SK-N-SH (cell line): ENCODE data around the gene ATRN. TPM values are rescaled to one million over a fixed set of nuclear protein-coding genes. Genes with fewer than 3 reads are reported as not detected.

Experiments
- CTCF ChIA-PET: fragments of 300-600, 350-600 bp; formaldehyde crosslinking; extraction: SDS; loops from one replicate; lab custom pipeline; 2021; lab: Yijun Ruan, JAX
- POLR2A ChIA-PET: fragments of 350-600 bp; sonication (Branson Sonifier 250); formaldehyde crosslinking; extraction: SDS; loops from one replicate; lab custom pipeline; 2020; ENCODE audit warnings: antibody characterized with exemption, inconsistent platforms; lab: Yijun Ruan, JAX
- DNase-seq: peaks from one replicate; pipeline ENCODE4 v3.0.0; 2012
- H2AFZ ChIP-seq: fragments of 200-600 bp; sonication (generic); 2 replicates; pipeline ENCODE4 v1.8.1; 2016; ENCODE audit warnings: antibody characterized with exemption, mild to moderate bottlenecking, low read depth
- H3F3A ChIP-seq: fragments of 200-600 bp; sonication (generic); replicated peaks from 2 replicates; pipeline ENCODE3; 2016; ENCODE audit warnings: antibody characterized with exemption, mild to moderate bottlenecking; ENCODE audit not compliant: insufficient read depth
- H3K27ac ChIP-seq, 2 experiments: fragments of 200-500 bp in 1 of 2; fragments of 200-600 bp in 1 of 2; sonication (Bioruptor generic) in 1 of 2; sonication (generic), shearing (Covaris generic) in 1 of 2; 2 replicates each; pipeline versions ENCODE4 v1.5.1 to v1.6.1; 2014 to 2016; ENCODE audit warnings: low read depth in 2 of 2, inconsistent platforms in 1 of 2, low read length in 1 of 2, mild to moderate bottlenecking in 1 of 2, mixed read lengths in 1 of 2
- H3K27me3 ChIP-seq: fragments of 200-600 bp; sonication (generic), shearing (Covaris generic); 2 replicates; pipeline ENCODE4 v1.6.1; 2016; ENCODE audit warnings: mixed run types; ENCODE audit not compliant: insufficient read depth
- H3K36me3 ChIP-seq, 2 experiments: fragments of 200-500 bp in 1 of 2; fragments of 200-600 bp in 1 of 2; sonication (Bioruptor generic) in 1 of 2; sonication (generic) in 1 of 2; replicated peaks in 1 of 2; 2 replicates each; pipeline versions ENCODE3 to v1.5.1; 2014 to 2016; ENCODE audit warnings: low read length in 1 of 2, mild to moderate bottlenecking in 1 of 2; ENCODE audit not compliant: insufficient read depth in 2 of 2, control insufficient read depth in 1 of 2
- H3K4me1 ChIP-seq, 2 experiments: fragments of 200-500 bp in 1 of 2; fragments of 200-600 bp in 1 of 2; sonication (Bioruptor generic) in 1 of 2; sonication (generic), shearing (Covaris generic) in 1 of 2; 2 replicates each; pipeline versions ENCODE4 v1.5.1 to v1.6.1; 2014 to 2016; ENCODE audit warnings: low read depth in 1 of 2, low read length in 1 of 2, mixed run types in 1 of 2; ENCODE audit not compliant: insufficient read depth in 2 of 2, control insufficient read depth in 1 of 2
- H3K4me2 ChIP-seq: fragments of 200-600 bp; sonication (generic), shearing (Covaris generic); 2 replicates; pipeline ENCODE4 v1.6.1; 2017; ENCODE audit warnings: mixed run types
- H3K4me3 ChIP-seq, 2 experiments: fragments of 200-500 bp in 1 of 2; fragments of 200-600 bp in 1 of 2; sonication (Bioruptor generic) in 1 of 2; sonication (generic), shearing (Covaris generic) in 1 of 2; 2 replicates each; pipeline versions ENCODE4 v1.5.1 to v1.8.1; 2014 to 2016; ENCODE audit warnings: low read depth in 2 of 2, inconsistent platforms in 1 of 2, low read length in 1 of 2, mild to moderate bottlenecking in 1 of 2, mixed read lengths in 1 of 2, moderate library complexity in 1 of 2
- H3K79me2 ChIP-seq: fragments of 200-600 bp; sonication (generic); 2 replicates; pipeline ENCODE4 v1.8.1; 2017; ENCODE audit warnings: mild to moderate bottlenecking; ENCODE audit not compliant: insufficient read depth
- H3K9ac ChIP-seq: fragments of 200-600 bp; sonication (generic); 2 replicates; pipeline ENCODE4 v1.6.1; 2017; ENCODE audit warnings: mixed run types
- H3K9me2 ChIP-seq: fragments of 200-600 bp; sonication (generic); 2 replicates; pipeline ENCODE4 v1.6.1; 2017; ENCODE audit warnings: mixed run types
- H3K9me3 ChIP-seq: fragments of 200-600 bp; sonication (generic); 2 replicates; pipeline ENCODE4 v1.6.1; 2017; ENCODE audit warnings: mixed run types, mild to moderate bottlenecking, moderate library complexity
- H4K20me1 ChIP-seq: fragments of 200-600 bp; sonication (generic); 2 replicates; pipeline ENCODE4 v1.6.1; 2017; ENCODE audit warnings: mild to moderate bottlenecking, mixed run types; ENCODE audit not compliant: insufficient read depth
- CHD2 ChIP-seq: fragments of 150-350 bp; IDR thresholded peaks from 2 replicates; pipeline ENCODE4 v1.6.1; 2018; ENCODE audit warnings: low read length; ENCODE audit not compliant: partially characterized antibody
- ELF1 ChIP-seq: IDR thresholded peaks from 2 replicates; pipeline ENCODE4 v1.4.0; 2012
- EP300 ChIP-seq, 2 experiments: IDR thresholded peaks; 2 replicates each; pipeline versions ENCODE4 v1.4.0 to v1.6.1; 2012; ENCODE audit warnings: borderline replicate concordance in 1 of 2, low read depth in 1 of 2, low read length in 1 of 2
- FOSL2 ChIP-seq: IDR thresholded peaks from 2 replicates; pipeline ENCODE4 v1.4.0; 2012; ENCODE audit warnings: low read depth, mild to moderate bottlenecking, moderate library complexity, borderline replicate concordance
- FOXJ3 ChIP-seq: sonication (generic); formaldehyde crosslinking; IDR thresholded peaks from 2 replicates; pipeline ENCODE4 v1.5.1; 2020; ENCODE audit warnings: mild to moderate bottlenecking, missing genetic modification reagents
- FOXM1 ChIP-seq: IDR thresholded peaks from 2 replicates; pipeline ENCODE4 v1.4.0; 2012; ENCODE audit warnings: low read depth, mild to moderate bottlenecking
- GABPA ChIP-seq: IDR thresholded peaks from 2 replicates; pipeline ENCODE4 v1.4.0; 2012; ENCODE audit warnings: low read depth, mild to moderate bottlenecking
- GATA2 ChIP-seq: sonication (generic); formaldehyde crosslinking; IDR thresholded peaks from 2 replicates; pipeline ENCODE4 v1.5.0; 2020; ENCODE audit warnings: mild to moderate bottlenecking, missing genetic modification reagents
- JUND ChIP-seq: IDR thresholded peaks from 2 replicates; pipeline ENCODE4 v1.4.0; 2012
- NRF1 ChIP-seq: IDR thresholded peaks from 2 replicates; pipeline ENCODE4 v1.6.1; 2012; ENCODE audit warnings: low read depth, mild to moderate bottlenecking, low read length
- RAD21 ChIP-seq: IDR thresholded peaks from 2 replicates; pipeline ENCODE4 v1.6.1; 2012; ENCODE audit warnings: mild to moderate bottlenecking, low read length
- RCOR1 ChIP-seq: fragments of 150-350 bp; IDR thresholded peaks from 2 replicates; pipeline ENCODE4 v1.6.1; 2017; ENCODE audit warnings: antibody characterized with exemption, low read length
- RXRA ChIP-seq: IDR thresholded peaks from 2 replicates; pipeline ENCODE4 v1.4.0; 2012; ENCODE audit warnings: low read depth, mild to moderate bottlenecking, borderline replicate concordance
- SIN3A ChIP-seq: IDR thresholded peaks from 2 replicates; pipeline ENCODE4 v1.6.1; 2012; ENCODE audit warnings: low read depth, mild to moderate bottlenecking, low read length, moderate library complexity, borderline replicate concordance
- TAF1 ChIP-seq: IDR thresholded peaks from 2 replicates; pipeline ENCODE4 v1.6.1; 2012; ENCODE audit warnings: low read depth, mild to moderate bottlenecking, low read length, moderate library complexity, borderline replicate concordance
- TEAD4 ChIP-seq: IDR thresholded peaks from 2 replicates; pipeline ENCODE4 v1.4.0; 2012; ENCODE audit warnings: mild to moderate bottlenecking, borderline replicate concordance; ENCODE audit not compliant: insufficient read depth
- WGBS: methylation state at CpG from one replicate; pipeline ENCODE4 v1.1.6; 2017; ENCODE audit warnings: low lambda C conversion rate; 5-methylcytosine and 5-hydroxymethylcytosine counted together
- polyA plus RNA-seq, 3 experiments: library from polyadenylated mRNA; depleted of rRNA; stranded (reverse); fragments of >200 nt; gene quantifications; 2 replicates each; pipeline ENCODE4 v1.2.3, GENCODE V29; 2012
- TF ChIP-seq, protein P1 (sequence below): IDR thresholded peaks from 2 replicates; pipeline ENCODE4 v1.4.0; 2012; ENCODE audit warnings: low read depth
- TF ChIP-seq, protein P2 (sequence below): IDR thresholded peaks from 2 replicates; pipeline ENCODE4 v1.4.0; 2012; ENCODE audit warnings: low read depth, borderline replicate concordance
- TF ChIP-seq, protein P3 (sequence below): fragments of 150-350 bp; IDR thresholded peaks from 2 replicates; pipeline ENCODE4 v1.6.1; 2016; ENCODE audit warnings: mild to moderate bottlenecking, low read depth, low read length
- TF ChIP-seq, protein P4 (sequence below): fragments of 200-600 bp; sonication (generic); IDR thresholded peaks from 2 replicates; pipeline ENCODE4 v1.6.1; 2017; ENCODE audit warnings: antibody characterized with exemption, mild to moderate bottlenecking, moderate library complexity

ATRN gene
- polyA plus RNA-seq, 1 of the 3 experiments (the other 2 are of a cell fraction): 33.8 TPM

DNA sequence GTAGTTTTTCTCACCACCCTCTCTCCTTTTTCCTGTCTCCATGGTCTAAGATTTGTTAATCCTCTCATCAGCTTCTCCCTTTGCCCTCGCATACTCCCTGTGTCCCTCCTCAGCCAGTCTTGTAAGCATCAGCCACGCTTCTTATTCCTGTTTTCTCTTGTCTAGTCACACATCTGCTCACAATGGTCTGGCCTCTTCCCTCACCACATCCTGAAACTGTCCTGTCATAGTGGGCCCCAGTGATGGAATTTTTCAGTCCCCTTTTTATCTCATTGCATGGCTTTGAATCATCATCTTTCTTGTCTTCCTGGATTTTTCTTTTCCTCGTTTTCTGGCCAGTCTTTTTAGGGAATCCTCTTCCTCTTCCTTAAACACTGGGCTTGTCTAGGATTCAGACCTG lies 135.2 kb downstream of the ATRN start:
- no peaks in the 10 kb centered on the region for H3K9me2 ChIP-seq
- no peaks in the 10 kb centered on the region for H3F3A ChIP-seq
- H3K27me3 ChIP-seq: no peaks in the 10 kb centered on the region
- H3K36me3 ChIP-seq: peaks cover 10 to 34% of the 10 kb centered on the region in 2 experiments
- H2AFZ ChIP-seq: no peak overlapping the region
- H4K20me1 ChIP-seq: no peaks in the 10 kb centered on the region
- no peaks in the 10 kb centered on the region for H3K4me1 ChIP-seq
- no peak overlapping the region for H3K4me2 ChIP-seq
- CTCF ChIA-PET: no interaction called here
- no peak for DNase-seq
- H3K27ac ChIP-seq: no peak overlapping the region; a peak in 1 of 4 replicates
- WGBS: 67% methylated on average over 3 of the region's 3 CpGs
- POLR2A ChIA-PET: no interaction called here
- H3K9me3 ChIP-seq: no peaks in the 10 kb centered on the region
- no peak for TF ChIP-seq TAF1
- TF ChIP-seq NRF1: no peak
- no peak for TF ChIP-seq CHD2
- TF ChIP-seq FOXM1: no peak
- no peak for TF ChIP-seq ELF1
- TF ChIP-seq RAD21: no peak
- TF ChIP-seq EP300 (IDR thresholded peaks at IDR 0.05; ENCODE audit: borderline replicate concordance in 1 of 2, low read depth in 1 of 2, low read length in 1 of 2): no peak
- TF ChIP-seq, protein P1, sequence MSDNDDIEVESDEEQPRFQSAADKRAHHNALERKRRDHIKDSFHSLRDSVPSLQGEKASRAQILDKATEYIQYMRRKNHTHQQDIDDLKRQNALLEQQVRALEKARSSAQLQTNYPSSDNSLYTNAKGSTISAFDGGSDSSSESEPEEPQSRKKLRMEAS: no peak
- no peak for TF ChIP-seq RCOR1
- TF ChIP-seq RXRA: no peak
- TF ChIP-seq GABPA: no peak
- no peak for TF ChIP-seq SIN3A
- TF ChIP-seq, protein P2, sequence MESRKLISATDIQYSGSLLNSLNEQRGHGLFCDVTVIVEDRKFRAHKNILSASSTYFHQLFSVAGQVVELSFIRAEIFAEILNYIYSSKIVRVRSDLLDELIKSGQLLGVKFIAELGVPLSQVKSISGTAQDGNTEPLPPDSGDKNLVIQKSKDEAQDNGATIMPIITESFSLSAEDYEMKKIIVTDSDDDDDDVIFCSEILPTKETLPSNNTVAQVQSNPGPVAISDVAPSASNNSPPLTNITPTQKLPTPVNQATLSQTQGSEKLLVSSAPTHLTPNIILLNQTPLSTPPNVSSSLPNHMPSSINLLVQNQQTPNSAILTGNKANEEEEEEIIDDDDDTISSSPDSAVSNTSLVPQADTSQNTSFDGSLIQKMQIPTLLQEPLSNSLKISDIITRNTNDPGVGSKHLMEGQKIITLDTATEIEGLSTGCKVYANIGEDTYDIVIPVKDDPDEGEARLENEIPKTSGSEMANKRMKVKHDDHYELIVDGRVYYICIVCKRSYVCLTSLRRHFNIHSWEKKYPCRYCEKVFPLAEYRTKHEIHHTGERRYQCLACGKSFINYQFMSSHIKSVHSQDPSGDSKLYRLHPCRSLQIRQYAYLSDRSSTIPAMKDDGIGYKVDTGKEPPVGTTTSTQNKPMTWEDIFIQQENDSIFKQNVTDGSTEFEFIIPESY: no peak
- no peak for TF ChIP-seq FOXJ3 (CRISPR knock-in tag)
- TF ChIP-seq FOSL2: no peak
- TF ChIP-seq JUND: no peak
- TF ChIP-seq GATA2: no peak
- TF ChIP-seq, protein P3, sequence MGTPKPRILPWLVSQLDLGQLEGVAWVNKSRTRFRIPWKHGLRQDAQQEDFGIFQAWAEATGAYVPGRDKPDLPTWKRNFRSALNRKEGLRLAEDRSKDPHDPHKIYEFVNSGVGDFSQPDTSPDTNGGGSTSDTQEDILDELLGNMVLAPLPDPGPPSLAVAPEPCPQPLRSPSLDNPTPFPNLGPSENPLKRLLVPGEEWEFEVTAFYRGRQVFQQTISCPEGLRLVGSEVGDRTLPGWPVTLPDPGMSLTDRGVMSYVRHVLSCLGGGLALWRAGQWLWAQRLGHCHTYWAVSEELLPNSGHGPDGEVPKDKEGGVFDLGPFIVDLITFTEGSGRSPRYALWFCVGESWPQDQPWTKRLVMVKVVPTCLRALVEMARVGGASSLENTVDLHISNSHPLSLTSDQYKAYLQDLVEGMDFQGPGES: no peak
- no peak for TF ChIP-seq TEAD4
- TF ChIP-seq, protein P4, sequence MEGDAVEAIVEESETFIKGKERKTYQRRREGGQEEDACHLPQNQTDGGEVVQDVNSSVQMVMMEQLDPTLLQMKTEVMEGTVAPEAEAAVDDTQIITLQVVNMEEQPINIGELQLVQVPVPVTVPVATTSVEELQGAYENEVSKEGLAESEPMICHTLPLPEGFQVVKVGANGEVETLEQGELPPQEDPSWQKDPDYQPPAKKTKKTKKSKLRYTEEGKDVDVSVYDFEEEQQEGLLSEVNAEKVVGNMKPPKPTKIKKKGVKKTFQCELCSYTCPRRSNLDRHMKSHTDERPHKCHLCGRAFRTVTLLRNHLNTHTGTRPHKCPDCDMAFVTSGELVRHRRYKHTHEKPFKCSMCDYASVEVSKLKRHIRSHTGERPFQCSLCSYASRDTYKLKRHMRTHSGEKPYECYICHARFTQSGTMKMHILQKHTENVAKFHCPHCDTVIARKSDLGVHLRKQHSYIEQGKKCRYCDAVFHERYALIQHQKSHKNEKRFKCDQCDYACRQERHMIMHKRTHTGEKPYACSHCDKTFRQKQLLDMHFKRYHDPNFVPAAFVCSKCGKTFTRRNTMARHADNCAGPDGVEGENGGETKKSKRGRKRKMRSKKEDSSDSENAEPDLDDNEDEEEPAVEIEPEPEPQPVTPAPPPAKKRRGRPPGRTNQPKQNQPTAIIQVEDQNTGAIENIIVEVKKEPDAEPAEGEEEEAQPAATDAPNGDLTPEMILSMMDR: no peak
- H3K9ac ChIP-seq: no peak overlapping the region
- no peaks in the 10 kb centered on the region for H3K79me2 ChIP-seq
- no peak overlapping the region for H3K4me3 ChIP-seq
